H1 (cell line): ENCODE results near the gene CST4. TPM values are rescaled to one million over a fixed set of nuclear protein-coding genes. Genes with fewer than 3 reads are reported as not detected.

Experiments
- CTCF ChIA-PET: fragments of 300-600 bp; sonication (Branson Sonifier 250); formaldehyde crosslinking; loops from one replicate; lab custom pipeline; 2021; ENCODE audit not compliant: partially characterized antibody; lab: Charles Lee
- POLR2A ChIA-PET: fragments of 300-600 bp; sonication (Branson Sonifier 250); formaldehyde crosslinking; loops from one replicate; lab custom pipeline; 2021; ENCODE audit warnings: inconsistent platforms; ENCODE audit not compliant: partially characterized antibody; lab: Charles Lee
- DNase-seq, 2 experiments: peaks; one replicate each; pipeline versions ENCODE4 v3.0.0 to v3.0.0-alpha.2; 2010 to 2022; ENCODE audit warnings: low spot score in 2 of 2, low read depth in 1 of 2, mixed read lengths in 1 of 2
- FAIRE-seq: peaks from 2 replicates; lab custom pipeline; 2011; peaks lifted over from hg19 to GRCh38; lab: Jason Lieb, UNC
- H2AFZ ChIP-seq: 2 replicates; pipeline ENCODE4 v1.8.1; 2012; ENCODE audit warnings: low read length, inconsistent platforms
- H2AK5ac ChIP-seq: 2 replicates; pipeline ENCODE4 v1.6.1; 2013; ENCODE audit warnings: low read depth, low read length
- H2BK120ac ChIP-seq: replicated peaks from 2 replicates; pipeline ENCODE3; 2013; ENCODE audit warnings: low read depth, low read length, inconsistent platforms
- H2BK12ac ChIP-seq: 2 replicates; pipeline ENCODE4 v1.6.1; 2013; ENCODE audit warnings: low read depth, low read length
- H2BK15ac ChIP-seq: 2 replicates; pipeline ENCODE4 v1.6.1; 2013; ENCODE audit warnings: low read length
- H2BK20ac ChIP-seq: 2 replicates; pipeline ENCODE4 v1.6.1; 2013; ENCODE audit warnings: low read length
- H2BK5ac ChIP-seq: 2 replicates; pipeline ENCODE4 v1.6.1; 2013; ENCODE audit warnings: low read depth, low read length
- H3K14ac ChIP-seq: 2 replicates; pipeline ENCODE4 v1.6.1; 2013; ENCODE audit warnings: inconsistent platforms; ENCODE audit not compliant: insufficient read length
- H3K18ac ChIP-seq: 2 replicates; pipeline ENCODE4 v1.6.1; 2013; ENCODE audit warnings: low read length; ENCODE audit errors: extremely low read depth
- H3K23ac ChIP-seq: 2 replicates; pipeline ENCODE4 v1.6.1; 2013; ENCODE audit warnings: inconsistent platforms; ENCODE audit not compliant: insufficient read length
- H3K23me2 ChIP-seq: 2 replicates; pipeline ENCODE4 v1.6.1; 2013; ENCODE audit warnings: low read depth, low read length
- H3K27ac ChIP-seq: 2 replicates; pipeline ENCODE4 v1.6.1; 2011; ENCODE audit warnings: low read depth, low read length, inconsistent platforms
- H3K27me3 ChIP-seq, 4 experiments: replicated peaks in 1 of 4; 1 replicate in 1 of 4; 2 replicates in 3 of 4; pipeline versions ENCODE4 v1.6.1 to v1.8.1; 2011 to 2013; ENCODE audit warnings: low read length in 3 of 4, mild to moderate bottlenecking in 3 of 4, inconsistent platforms in 2 of 4, mixed read lengths in 2 of 4, moderate library complexity in 1 of 4; ENCODE audit not compliant: control insufficient read depth in 3 of 4, insufficient read depth in 3 of 4; ENCODE audit errors: extremely low read depth in 1 of 4
- H3K36me3 ChIP-seq, 4 experiments: 2 replicates each; pipeline versions ENCODE4 v1.6.1 to v1.8.1; 2011 to 2013; ENCODE audit warnings: mild to moderate bottlenecking in 4 of 4, low read length in 3 of 4, moderate library complexity in 2 of 4, control low read depth in 1 of 4, inconsistent platforms in 1 of 4; ENCODE audit not compliant: insufficient read depth in 4 of 4, control insufficient read depth in 2 of 4
- H3K4ac ChIP-seq: replicated peaks from 2 replicates; pipeline ENCODE3; 2013; ENCODE audit warnings: low read length, low read depth, mixed read lengths, inconsistent platforms; ENCODE audit not compliant: insufficient read length
- H3K4me1 ChIP-seq, 4 experiments: replicated peaks in 1 of 4; 1 replicate in 1 of 4; 2 replicates in 3 of 4; pipeline versions ENCODE4 v1.6.1 to v1.8.1; 2011 to 2013; ENCODE audit warnings: low read length in 3 of 4, inconsistent platforms in 2 of 4, mixed read lengths in 1 of 4; ENCODE audit not compliant: insufficient read depth in 4 of 4, control insufficient read depth in 3 of 4
- H3K4me2 ChIP-seq, 2 experiments: 2 replicates each; pipeline versions ENCODE4 v1.6.1 to v1.8.1; 2011 to 2013; ENCODE audit warnings: low read depth in 2 of 2, low read length in 2 of 2, control low read depth in 1 of 2, inconsistent platforms in 1 of 2, mild to moderate bottlenecking in 1 of 2; ENCODE audit not compliant: insufficient read depth in 1 of 2
- H3K4me3 ChIP-seq, 4 experiments: fragments of 200-600, 300-600 bp in 1 of 4; sonication (generic), shearing (Covaris generic), sonication (Bioruptor Twin) in 1 of 4; 2 replicates each; pipeline versions ENCODE4 v1.5.1 to v1.8.1; 2011 to 2016; ENCODE audit warnings: low read length in 4 of 4, low read depth in 3 of 4, control low read depth in 2 of 4, inconsistent platforms in 2 of 4, mild to moderate bottlenecking in 2 of 4, mixed read lengths in 1 of 4, moderate library complexity in 1 of 4; ENCODE audit not compliant: insufficient read depth in 2 of 4; ENCODE audit errors: extremely low read depth in 1 of 4
- H3K56ac ChIP-seq: replicated peaks from 2 replicates; pipeline ENCODE3; 2013; ENCODE audit warnings: low read depth, mild to moderate bottlenecking, mixed read lengths, low read length, inconsistent platforms; ENCODE audit not compliant: insufficient read length
- H3K79me1 ChIP-seq: 2 replicates; pipeline ENCODE4 v1.6.1; 2013; ENCODE audit warnings: low read depth, low read length, control low read depth
- H3K79me2 ChIP-seq, 2 experiments: 2 replicates each; pipeline versions ENCODE4 v1.6.1 to v1.8.1; 2012 to 2013; ENCODE audit warnings: low read length in 2 of 2, mild to moderate bottlenecking in 2 of 2, inconsistent platforms in 1 of 2; ENCODE audit not compliant: insufficient read depth in 2 of 2, control insufficient read depth in 1 of 2
- H3K9ac ChIP-seq, 4 experiments: replicated peaks in 1 of 4; 1 replicate in 1 of 4; 2 replicates in 3 of 4; pipeline versions ENCODE4 v1.6.1 to v1.8.1; 2011 to 2013; ENCODE audit warnings: low read depth in 3 of 4, low read length in 3 of 4, control low read depth in 2 of 4, mild to moderate bottlenecking in 2 of 4, moderate library complexity in 2 of 4, inconsistent platforms in 1 of 4; ENCODE audit errors: extremely low read depth in 1 of 4
- H3K9me3 ChIP-seq, 2 experiments: 2 replicates each; pipeline versions ENCODE4 v1.6.1 to v1.8.1; 2012 to 2013; ENCODE audit warnings: mild to moderate bottlenecking in 2 of 2, moderate library complexity in 2 of 2, control low read depth in 1 of 2, inconsistent platforms in 1 of 2, low read depth in 1 of 2, low read length in 1 of 2, mixed read lengths in 1 of 2; ENCODE audit not compliant: insufficient read depth in 2 of 2
- H4K20me1 ChIP-seq, 2 experiments: replicated peaks in 1 of 2; 2 replicates each; pipeline versions ENCODE3 to v1.8.1; 2011 to 2013; ENCODE audit warnings: inconsistent platforms in 2 of 2, low read length in 2 of 2, mild to moderate bottlenecking in 1 of 2; ENCODE audit not compliant: insufficient read depth in 2 of 2, control insufficient read depth in 1 of 2
- H4K5ac ChIP-seq: 2 replicates; pipeline ENCODE4 v1.6.1; 2013; ENCODE audit warnings: low read length, low read depth, mixed read lengths, inconsistent platforms; ENCODE audit not compliant: insufficient read length
- H4K8ac ChIP-seq: 2 replicates; pipeline ENCODE4 v1.8.0; 2013; ENCODE audit warnings: mild to moderate bottlenecking, moderate library complexity, low read length, inconsistent platforms; ENCODE audit not compliant: insufficient read depth; ENCODE audit errors: extremely low read depth
- H4K91ac ChIP-seq: replicated peaks from 2 replicates; pipeline ENCODE3; 2013; ENCODE audit warnings: low read length, mixed read lengths, inconsistent platforms; ENCODE audit not compliant: insufficient read length
- BCL11A ChIP-seq, 2 experiments: IDR thresholded peaks; one replicate each; pipeline ENCODE4 v1.6.1; 2011; ENCODE audit warnings: low read depth in 2 of 2, low read length in 2 of 2, mild to moderate bottlenecking in 2 of 2
- BRCA1 ChIP-seq: IDR thresholded peaks from 2 replicates; pipeline ENCODE4 v1.6.1; 2012; ENCODE audit warnings: low read depth, low read length, improper control_type of control experiment
- GABPA ChIP-seq: IDR thresholded peaks from 2 replicates; pipeline ENCODE4 v1.6.1; 2011; ENCODE audit warnings: mild to moderate bottlenecking, low read length, moderate library complexity, borderline replicate concordance; ENCODE audit not compliant: insufficient read depth
- HDAC2 ChIP-seq, 2 experiments: fragments of 300-600 bp in 1 of 2; sonication (generic) in 1 of 2; IDR thresholded peaks; 2 replicates each; pipeline ENCODE4 v1.6.1; 2011 to 2012; ENCODE audit warnings: low read depth in 2 of 2, low read length in 2 of 2, mild to moderate bottlenecking in 2 of 2, moderate library complexity in 2 of 2, borderline replicate concordance in 1 of 2, inconsistent platforms in 1 of 2
- JUN ChIP-seq: IDR thresholded peaks from 2 replicates; pipeline ENCODE4 v1.6.1; 2011; ENCODE audit warnings: low read depth, mild to moderate bottlenecking, improper control_type of control experiment, low read length
- SP2 ChIP-seq: IDR thresholded peaks from 2 replicates; pipeline ENCODE4 v1.6.1; 2012; ENCODE audit warnings: mild to moderate bottlenecking, low read length, inconsistent platforms
- TAF1 ChIP-seq: IDR thresholded peaks from 2 replicates; pipeline ENCODE4 v1.6.1; 2011; ENCODE audit warnings: mild to moderate bottlenecking, low read depth, low read length
- WGBS, 2 experiments: shearing (Covaris generic) in 1 of 2; methylation state at CpG; one replicate each; pipeline versions ENCODE4 v1.1.6 to v1.1.7; 2013 to 2015; ENCODE audit warnings: low lambda C conversion rate in 2 of 2, mixed read lengths in 2 of 2, inconsistent platforms in 1 of 2, low coverage in 1 of 2, missing lambda C conversion rate in 1 of 2; ENCODE audit not compliant: insufficient replicate concordance in 2 of 2, insufficient coverage in 1 of 2, insufficient read length in 1 of 2; ENCODE audit errors: extremely low coverage in 1 of 2, missing lambda C conversion rate in 1 of 2; 5-methylcytosine and 5-hydroxymethylcytosine counted together
- polyA plus RNA-seq, 7 experiments: library from polyadenylated mRNA; depleted of rRNA in 3 of 7; stranded (reverse) in 5 of 7; unstranded in 2 of 7; fragments of >200 nt in 5 of 7; fragments of 200-250 nt in 2 of 7; gene quantifications; 1 replicate in 5 of 7; 2 replicates in 1 of 7; 4 replicates in 1 of 7; pipeline versions ENCODE4 v1.2.1 to v1.2.3, GENCODE V29; 2011 to 2013; ENCODE audit warnings: missing spikeins in 2 of 7, mixed read lengths in 2 of 7
- total RNA-seq: library from RNA; stranded (reverse); fragmentation: NEBNext Ultra II Directional; extraction: Animal tissue kit (Norgen Biotek cat#: 25700); gene quantifications from 2 replicates; pipeline ENCODE4 v1.2.1, GENCODE V29; 2021
- TF ChIP-seq, protein P1 (sequence below), 3 experiments: IDR thresholded peaks; 1 replicate in 2 of 3; 2 replicates in 1 of 3; pipeline versions ENCODE4 v1.5.1 to v1.6.1; 2011; ENCODE audit warnings: low read length in 3 of 3, mild to moderate bottlenecking in 3 of 3, inconsistent platforms in 2 of 3, low read depth in 1 of 3, moderate library complexity in 1 of 3; ENCODE audit not compliant: insufficient read depth in 1 of 3; ENCODE audit errors: control extremely low read depth in 1 of 3

The CST4 gene
- total and polyA plus RNA-seq, 2 of the 8 experiments (the other 6 are each of a cell fraction or from before 2014, with no cell fraction given), result not detected

DNA sequence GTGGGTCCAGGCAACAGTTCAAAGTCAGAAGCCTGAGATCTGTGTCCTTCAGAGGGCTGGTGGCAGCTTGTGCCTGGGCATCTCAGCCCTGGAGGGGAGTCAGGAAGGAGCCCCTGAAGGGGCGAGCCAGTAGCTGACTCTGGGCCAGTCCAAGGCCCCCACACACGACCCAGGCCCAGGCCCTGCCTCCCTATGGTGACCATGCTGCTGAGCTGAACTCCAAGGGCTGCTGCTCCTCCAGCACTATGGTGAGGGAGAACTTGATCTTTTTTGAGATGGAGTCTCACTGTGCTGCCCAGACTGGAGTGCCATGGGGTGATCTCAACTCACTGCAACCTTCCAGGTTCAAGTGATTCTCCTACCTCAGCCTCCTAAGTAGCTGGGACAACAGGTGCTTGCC lies 35.9 kb downstream of the CST4 start:
- no peak overlapping the region for H4K8ac ChIP-seq
- no peak overlapping the region for H4K91ac ChIP-seq
- TF ChIP-seq HDAC2 (IDR thresholded peaks at IDR 0.05; ENCODE audit: borderline replicate concordance in 1 of 2, low read depth in 2 of 2, low read length in 2 of 2), result no peak
- TF ChIP-seq TAF1, result no peak
- TF ChIP-seq BCL11A (IDR thresholded peaks at IDR 0.05; ENCODE audit: low read depth in 2 of 2, low read length in 2 of 2), result no peak
- no peak for TF ChIP-seq GABPA
- TF ChIP-seq JUN, result no peak
- no peak for TF ChIP-seq BRCA1
- no peak for TF ChIP-seq SP2
- TF ChIP-seq, protein P1, sequence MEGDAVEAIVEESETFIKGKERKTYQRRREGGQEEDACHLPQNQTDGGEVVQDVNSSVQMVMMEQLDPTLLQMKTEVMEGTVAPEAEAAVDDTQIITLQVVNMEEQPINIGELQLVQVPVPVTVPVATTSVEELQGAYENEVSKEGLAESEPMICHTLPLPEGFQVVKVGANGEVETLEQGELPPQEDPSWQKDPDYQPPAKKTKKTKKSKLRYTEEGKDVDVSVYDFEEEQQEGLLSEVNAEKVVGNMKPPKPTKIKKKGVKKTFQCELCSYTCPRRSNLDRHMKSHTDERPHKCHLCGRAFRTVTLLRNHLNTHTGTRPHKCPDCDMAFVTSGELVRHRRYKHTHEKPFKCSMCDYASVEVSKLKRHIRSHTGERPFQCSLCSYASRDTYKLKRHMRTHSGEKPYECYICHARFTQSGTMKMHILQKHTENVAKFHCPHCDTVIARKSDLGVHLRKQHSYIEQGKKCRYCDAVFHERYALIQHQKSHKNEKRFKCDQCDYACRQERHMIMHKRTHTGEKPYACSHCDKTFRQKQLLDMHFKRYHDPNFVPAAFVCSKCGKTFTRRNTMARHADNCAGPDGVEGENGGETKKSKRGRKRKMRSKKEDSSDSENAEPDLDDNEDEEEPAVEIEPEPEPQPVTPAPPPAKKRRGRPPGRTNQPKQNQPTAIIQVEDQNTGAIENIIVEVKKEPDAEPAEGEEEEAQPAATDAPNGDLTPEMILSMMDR (IDR thresholded peaks at IDR 0.05; ENCODE audit: control extremely low read depth in 1 of 3, insufficient read depth in 1 of 3, low read depth in 1 of 3, low read length in 3 of 3), result no peak
- H3K4ac ChIP-seq, result no peak overlapping the region
- no peak overlapping the region for H3K14ac ChIP-seq
- DNase-seq (peak in 1 of 2 experiments; percentile 19), FAIRE-seq (no peak)
- H3K56ac ChIP-seq, result no peak overlapping the region
- H2AK5ac ChIP-seq, result no peak overlapping the region
- H3K18ac ChIP-seq, result no peak overlapping the region
- no peak overlapping the region for H3K4me3 ChIP-seq
- no peaks in the 10 kb centered on the region for H3K79me1 ChIP-seq
- no peaks in the 10 kb centered on the region for H3K79me2 ChIP-seq
- WGBS, 2 experiments, result 81% methylated on average over 2 of the region's 2 CpGs; no CpG with 5 or more reads in 1 of the 2 experiments
- no peaks in the 10 kb centered on the region; a peak in 1 of 7 replicates for H3K27me3 ChIP-seq
- H3K27ac ChIP-seq, result no peak overlapping the region
- no peaks in the 10 kb centered on the region for H4K20me1 ChIP-seq
- H3K4me1 ChIP-seq, result peaks cover 0 to 5% (median 0%) of the 10 kb centered on the region in 4 experiments; a peak in 2 of 7 replicates
- no peak overlapping the region for H2BK5ac ChIP-seq
- H2BK15ac ChIP-seq, result no peak overlapping the region
- CTCF ChIA-PET, result interaction anchor here (6.1 kb wide), 1 partner anchor 15 kb away, joined by 29 read pairs; no protein-coding TSS in a partner anchor
- H2BK20ac ChIP-seq, result no peak overlapping the region
- POLR2A ChIA-PET, result interaction anchor here (1.0 kb wide), 1 partner anchor 9 kb away, joined by 3 read pairs; no protein-coding TSS in a partner anchor
- no peaks in the 10 kb centered on the region for H3K9me3 ChIP-seq
- H3K4me2 ChIP-seq, result no peak overlapping the region
- H4K5ac ChIP-seq, result no peak overlapping the region
- H3K23me2 ChIP-seq, result no peaks in the 10 kb centered on the region; the same call in 1 of the 2 replicates
- no peak overlapping the region for H3K23ac ChIP-seq
- H2BK120ac ChIP-seq, result no peak overlapping the region
- H3K9ac ChIP-seq, result no peak overlapping the region
- no peak overlapping the region for H2AFZ ChIP-seq
- H2BK12ac ChIP-seq, result no peak overlapping the region
- no peaks in the 10 kb centered on the region for H3K36me3 ChIP-seq
